WTC11 (cell line): ENCODE data around the gene PLA2G4F.

ENCODE experiments used
- CBFB ChIP-seq: sonication (generic); formaldehyde crosslinking; IDR thresholded peaks from 2 replicates; pipeline ENCODE4 v1.8.1; 2022; ENCODE audit warnings: mild to moderate bottlenecking, low read depth, missing genetic modification reagents
- CTCF ChIP-seq: fragments of 200-600 bp; IDR thresholded peaks from 2 replicates; pipeline ENCODE4 v1.8.0; 2022; ENCODE audit warnings: antibody characterized with exemption
- E2F4 ChIP-seq: sonication (generic); formaldehyde crosslinking; IDR thresholded peaks from 2 replicates; pipeline ENCODE4 v1.8.1; 2022; ENCODE audit warnings: low read depth, mild to moderate bottlenecking, moderate library complexity, missing genetic modification reagents, borderline replicate concordance
- JAZF1 ChIP-seq: fragments of 250-450 bp; sonication (Bioruptor Pico); IDR thresholded peaks from 2 replicates; pipeline ENCODE4 v1.9.0; 2021; ENCODE audit warnings: moderate library complexity, mild to moderate bottlenecking, inconsistent platforms
- MAX ChIP-seq: sonication (generic); formaldehyde crosslinking; IDR thresholded peaks from 2 replicates; pipeline ENCODE4 v1.8.0; 2022; ENCODE audit warnings: mild to moderate bottlenecking, missing genetic modification reagents
- MLX ChIP-seq: sonication (generic); formaldehyde crosslinking; IDR thresholded peaks from 2 replicates; pipeline ENCODE4 v1.8.1; 2023; ENCODE audit warnings: mild to moderate bottlenecking, missing genetic modification reagents, moderate library complexity
- NR1H2 ChIP-seq: sonication (generic); formaldehyde crosslinking; IDR thresholded peaks from 2 replicates; pipeline ENCODE4 v1.9.0; 2021; ENCODE audit warnings: mild to moderate bottlenecking, moderate library complexity, missing genetic modification reagents
- ZNF232 ChIP-seq: sonication (generic); formaldehyde crosslinking; IDR thresholded peaks from 2 replicates; pipeline ENCODE4 v1.8.0; 2022; ENCODE audit warnings: mild to moderate bottlenecking, missing genetic modification reagents

GRCh38 chr15:42154212-42154941, 2.1 kb downstream of the PLA2G4F start:
- TF ChIP-seq MLX (CRISPR knock-in tag) (no peak), CBFB (CRISPR knock-in tag) (no peak), E2F4 (CRISPR knock-in tag) (no peak), MAX (CRISPR knock-in tag) (no peak), CTCF (no peak), JAZF1 (CRISPR knock-in tag) (no peak), NR1H2 (CRISPR knock-in tag) (no peak), ZNF232 (no peak)
